ENCODE data around the gene TSHZ1.

TSHZ1 gene

DNA sequence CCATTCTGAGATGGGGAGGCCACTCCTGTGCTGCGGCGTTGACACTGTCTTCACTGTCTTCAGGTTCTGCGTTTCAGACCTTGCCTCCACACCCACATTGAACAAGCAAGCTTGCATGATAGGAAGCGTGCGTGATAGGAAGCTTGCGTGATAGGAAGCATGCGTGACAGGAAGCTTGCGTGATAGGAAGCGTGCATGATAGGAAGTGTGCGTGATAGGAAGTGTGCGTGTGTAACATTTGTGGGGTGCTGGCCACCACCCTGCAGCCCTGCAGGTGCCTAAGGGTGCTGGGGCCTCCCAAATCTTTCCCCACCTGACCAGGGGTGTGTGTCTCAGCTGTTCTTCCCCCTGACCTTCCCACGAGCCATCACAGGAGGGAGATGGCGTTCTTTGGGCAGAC lies 25.3 kb downstream of the TSHZ1 start:
- H3K4me3 Mint-ChIP-seq, result no peak overlapping the region
- no peak for ATAC-seq
- H3K27ac Mint-ChIP-seq, result peak overlapping the region; percentile 21
- no peaks in the 10 kb centered on the region for H3K36me3 Mint-ChIP-seq
- no peak for DNase-seq (ENCODE audit: low spot score in 2 of 2)
- H3K4me1 Mint-ChIP-seq, result peaks cover 26% of the 10 kb centered on the region
- no peaks in the 10 kb centered on the region for H3K9me3 Mint-ChIP-seq

DNA sequence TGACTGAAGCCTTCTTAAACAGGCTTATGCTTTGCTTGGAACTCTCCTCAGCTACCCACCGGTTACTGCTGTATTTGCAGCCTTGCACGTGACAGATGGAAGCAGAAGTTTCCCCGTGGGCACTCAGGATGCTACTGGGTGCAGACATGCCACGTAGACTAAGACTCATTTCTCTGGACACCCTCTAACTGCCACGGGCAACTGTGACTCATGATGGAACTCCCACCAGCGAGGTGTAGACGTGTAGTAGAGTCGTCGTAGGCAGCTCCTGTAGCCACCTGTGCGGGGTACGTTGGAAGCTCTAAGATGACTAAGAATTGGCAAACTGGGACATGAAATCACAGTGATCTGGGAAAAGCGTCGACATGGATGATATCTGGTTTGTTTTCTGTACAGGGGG lies 27.5 kb downstream of the TSHZ1 start:
- H3K36me3 Mint-ChIP-seq, result no peaks in the 10 kb centered on the region
- H3K9me3 Mint-ChIP-seq, result no peaks in the 10 kb centered on the region
- peaks cover 46% of the 10 kb centered on the region for H3K4me1 Mint-ChIP-seq
- peak overlapping the region; percentile 26 for H3K27ac Mint-ChIP-seq
- DNase-seq (ENCODE audit: low spot score in 2 of 2) (no peak), ATAC-seq (peak; percentile 59)
- H3K4me3 Mint-ChIP-seq, result no peak overlapping the region

DNA sequence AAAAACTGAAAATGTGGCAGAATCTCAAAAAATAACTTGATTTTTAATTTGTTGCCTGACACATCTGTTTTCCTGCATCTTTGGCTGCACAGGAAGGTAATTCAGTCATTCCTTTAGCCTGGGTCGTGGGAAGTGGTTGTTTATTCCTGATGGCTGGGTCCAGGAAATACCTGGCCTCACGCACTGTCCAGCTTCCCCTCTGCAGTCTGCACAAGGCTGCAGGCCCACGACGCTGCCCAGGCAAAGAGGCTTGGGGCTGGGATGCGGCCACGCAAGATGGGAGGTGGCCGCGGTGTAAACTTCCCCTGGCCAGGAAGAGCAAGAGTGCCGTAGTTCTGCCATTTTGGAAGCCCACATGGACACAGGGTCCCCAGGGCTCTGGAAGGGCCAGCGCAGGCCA lies 28.2 kb downstream of the TSHZ1 start:
- H3K9me3 Mint-ChIP-seq, result no peaks in the 10 kb centered on the region
- no peak for ATAC-seq
- no peak overlapping the region for H3K27ac Mint-ChIP-seq
- DNase-seq (ENCODE audit: low spot score in 2 of 2), result no peak
- H3K4me3 Mint-ChIP-seq, result no peak overlapping the region
- peaks cover 50% of the 10 kb centered on the region for H3K4me1 Mint-ChIP-seq
- H3K36me3 Mint-ChIP-seq, result no peaks in the 10 kb centered on the region

DNA sequence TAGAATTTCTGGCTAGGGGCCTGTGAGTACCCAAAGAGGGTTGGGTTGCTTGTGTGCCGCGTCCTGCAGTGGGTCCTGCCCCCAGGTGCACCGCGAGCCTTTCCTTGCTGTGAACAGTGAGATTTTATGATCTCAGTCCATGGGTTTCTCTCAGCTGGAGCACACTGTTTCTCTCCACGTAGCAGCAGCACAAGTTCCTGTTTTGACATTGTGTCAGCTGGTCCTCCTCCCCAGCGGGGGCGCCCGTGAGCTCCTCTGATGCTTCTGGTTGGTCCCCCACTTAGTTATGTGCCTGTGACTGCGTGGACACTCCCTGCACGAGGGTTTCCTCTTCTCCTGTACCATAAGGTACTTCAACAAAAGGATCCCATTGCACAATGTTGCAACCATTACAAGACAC lies 29.8 kb downstream of the TSHZ1 start:
- Mint-ChIP-seq H3K9me3 (no peaks in the 10 kb centered on the region), H3K4me1 (peaks cover 54% of the 10 kb centered on the region), H3K27ac (no peak overlapping the region), H3K36me3 (no peaks in the 10 kb centered on the region), H3K4me3 (no peak overlapping the region)
- DNase-seq (ENCODE audit: low spot score in 2 of 2) (no peak), ATAC-seq (no peak)

- no peak overlapping the region for H3K27ac Mint-ChIP-seq
- H3K9me3 Mint-ChIP-seq, result no peaks in the 10 kb centered on the region
- ATAC-seq (no peak), DNase-seq (ENCODE audit: low spot score in 2 of 2) (no peak)
- H3K4me3 Mint-ChIP-seq, result no peak overlapping the region
- H3K36me3 Mint-ChIP-seq, result no peaks in the 10 kb centered on the region
- H3K4me1 Mint-ChIP-seq, result peaks cover 58% of the 10 kb centered on the region
These were observed 31.1 kb downstream of the TSHZ1 start for GRCh38 chr18:75241705-75242104.

GRCh38 chr18:75244351-75245313 lies 34.0 kb downstream of the TSHZ1 start:
- no peak for DNase-seq (ENCODE audit: low spot score in 2 of 2)
- Mint-ChIP-seq H3K9me3 (no peaks in the 10 kb centered on the region), H3K4me1 (peaks cover 74% of the 10 kb centered on the region), H3K27ac (no peak overlapping the region), H3K36me3 (no peaks in the 10 kb centered on the region), H3K4me3 (no peak overlapping the region)
- peak; percentile 57 for ATAC-seq

- DNase-seq (ENCODE audit: low spot score in 2 of 2) (no peak), ATAC-seq (peak; percentile 18)
- Mint-ChIP-seq H3K27ac (peak overlapping the region; percentile 90), H3K36me3 (no peaks in the 10 kb centered on the region), H3K4me1 (peaks cover 68% of the 10 kb centered on the region), H3K4me3 (peak overlapping the region; percentile 71), H3K9me3 (no peaks in the 10 kb centered on the region)
These were observed 36.4 kb downstream of the TSHZ1 start for GRCh38 chr18:75246721-75247610.

DNA sequence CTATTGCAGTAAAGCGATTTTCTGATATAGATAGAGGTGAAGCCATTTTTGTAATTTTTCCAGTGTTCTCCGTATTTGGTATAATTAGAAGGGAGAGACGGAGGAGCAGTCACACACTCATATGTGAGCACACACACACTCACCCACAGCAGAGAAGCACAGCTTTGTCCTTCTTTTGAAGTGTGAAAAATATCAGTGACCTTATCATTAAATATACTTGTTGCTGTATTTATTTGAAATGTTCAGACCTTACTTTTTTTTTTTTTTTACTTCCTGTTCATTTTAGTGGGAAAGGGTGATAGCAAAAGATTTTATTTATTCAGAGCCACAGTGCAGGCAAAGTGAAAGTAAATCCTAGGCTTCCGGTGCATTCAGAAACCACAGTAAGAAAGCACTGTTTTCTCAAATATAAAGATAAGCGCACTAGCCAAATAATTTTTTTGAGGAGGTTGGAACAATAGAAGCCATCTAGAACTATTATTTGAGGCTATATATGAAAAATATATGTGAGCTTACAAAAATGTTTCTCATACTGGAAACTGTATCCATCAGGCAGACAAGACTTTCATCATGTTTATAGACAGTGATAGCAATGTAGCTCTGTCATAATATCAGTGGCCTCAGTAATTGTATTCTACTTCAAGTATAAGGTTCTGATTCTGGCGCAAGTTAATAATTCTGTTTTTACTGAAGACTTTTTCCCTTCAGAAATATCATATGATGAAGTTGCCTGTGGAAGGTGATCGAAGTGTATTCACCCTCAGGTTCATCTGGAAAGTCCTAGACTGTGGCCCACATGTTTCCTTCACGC lies 37.2 kb downstream of the TSHZ1 start:
- ATAC-seq (peak; percentile 43), DNase-seq (ENCODE audit: low spot score in 2 of 2) (no peak)
- Mint-ChIP-seq H3K4me1 (peaks cover 60% of the 10 kb centered on the region), H3K36me3 (no peaks in the 10 kb centered on the region), H3K4me3 (peak overlapping the region; percentile 71), H3K27ac (peak overlapping the region; percentile 90), H3K9me3 (no peaks in the 10 kb centered on the region)

DNA sequence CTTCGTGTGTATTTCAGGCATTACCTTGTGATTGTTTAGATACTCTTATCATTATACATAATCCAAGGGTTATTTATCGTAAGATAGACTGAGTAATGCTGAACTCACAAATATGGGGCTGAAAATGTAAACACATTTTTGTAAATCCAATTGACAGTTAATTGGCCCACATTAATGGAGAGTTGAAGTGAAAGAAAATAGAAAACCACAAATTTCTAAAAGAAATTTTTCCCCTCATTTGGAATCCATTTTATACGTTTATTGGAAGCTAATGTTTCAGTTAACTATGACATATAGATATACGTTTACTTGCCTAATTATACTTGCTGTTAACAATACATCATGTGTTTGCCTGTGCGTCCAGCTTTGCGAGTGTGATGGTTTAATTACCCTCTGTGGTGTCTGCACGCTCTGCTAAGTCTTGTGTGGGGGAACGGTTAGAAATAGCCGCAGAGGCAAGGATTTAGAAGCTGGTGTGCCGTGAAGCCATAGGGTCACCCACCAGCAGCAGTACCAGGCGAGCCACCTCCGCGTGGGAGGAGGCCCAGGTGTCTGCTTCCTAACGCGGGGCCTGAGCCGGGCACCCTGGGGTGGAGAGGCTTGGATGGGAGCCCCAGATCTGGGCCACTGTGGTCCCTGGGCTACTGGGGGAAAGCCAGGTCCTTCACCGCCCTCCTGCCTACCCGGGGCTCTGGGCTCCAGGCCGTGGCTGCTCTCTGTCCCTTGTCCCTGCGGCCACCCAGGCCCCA lies 38.0 kb downstream of the TSHZ1 start:
- ATAC-seq, result no peak
- H3K4me3 Mint-ChIP-seq, result peak overlapping the region; percentile 71
- H3K27ac Mint-ChIP-seq, result peak overlapping the region; percentile 90
- H3K4me1 Mint-ChIP-seq, result peaks cover 61% of the 10 kb centered on the region
- no peak for DNase-seq (ENCODE audit: low spot score in 2 of 2)
- no peaks in the 10 kb centered on the region for H3K9me3 Mint-ChIP-seq
- no peaks in the 10 kb centered on the region for H3K36me3 Mint-ChIP-seq

DNA sequence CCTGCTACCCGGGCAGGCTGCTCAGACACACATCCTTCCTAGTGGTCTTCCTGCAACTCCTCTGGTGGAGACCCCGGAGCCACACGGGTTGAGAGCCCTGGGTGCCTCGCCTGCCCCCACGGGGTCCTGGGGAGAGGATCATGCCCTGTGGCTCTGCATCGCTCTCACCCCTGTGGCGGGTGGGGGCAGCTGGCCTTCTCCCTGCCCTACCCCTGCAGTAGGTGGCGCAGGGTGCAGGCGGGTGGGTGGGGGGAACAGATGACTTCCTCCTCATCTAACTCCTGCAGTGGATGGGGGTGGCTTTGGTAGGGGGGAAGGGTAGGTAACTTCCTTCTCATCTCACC lies 38.5 kb downstream of the TSHZ1 start:
- H3K27ac Mint-ChIP-seq, result no peak overlapping the region
- H3K36me3 Mint-ChIP-seq, result no peaks in the 10 kb centered on the region
- ATAC-seq, result peak; percentile 6
- H3K4me1 Mint-ChIP-seq, result peaks cover 61% of the 10 kb centered on the region
- H3K4me3 Mint-ChIP-seq, result peak overlapping the region; percentile 71
- H3K9me3 Mint-ChIP-seq, result no peaks in the 10 kb centered on the region
- DNase-seq (ENCODE audit: low spot score in 2 of 2), result no peak

GRCh38 chr18:75249672-75250470 lies 39.3 kb downstream of the TSHZ1 start:
- ATAC-seq (no peak), DNase-seq (ENCODE audit: low spot score in 2 of 2) (no peak)
- H3K4me3 Mint-ChIP-seq, result no peak overlapping the region
- H3K4me1 Mint-ChIP-seq, result peaks cover 65% of the 10 kb centered on the region
- H3K9me3 Mint-ChIP-seq, result no peaks in the 10 kb centered on the region
- peak overlapping the region; percentile 83 for H3K27ac Mint-ChIP-seq
- H3K36me3 Mint-ChIP-seq, result no peaks in the 10 kb centered on the region

GRCh38 chr18:75250471-75250821 lies 39.8 kb downstream of the TSHZ1 start:
- Mint-ChIP-seq H3K9me3 (no peaks in the 10 kb centered on the region), H3K4me1 (peaks cover 66% of the 10 kb centered on the region), H3K4me3 (no peak overlapping the region), H3K36me3 (no peaks in the 10 kb centered on the region), H3K27ac (no peak overlapping the region)
- DNase-seq (ENCODE audit: low spot score in 2 of 2) (no peak), ATAC-seq (no peak)

DNA sequence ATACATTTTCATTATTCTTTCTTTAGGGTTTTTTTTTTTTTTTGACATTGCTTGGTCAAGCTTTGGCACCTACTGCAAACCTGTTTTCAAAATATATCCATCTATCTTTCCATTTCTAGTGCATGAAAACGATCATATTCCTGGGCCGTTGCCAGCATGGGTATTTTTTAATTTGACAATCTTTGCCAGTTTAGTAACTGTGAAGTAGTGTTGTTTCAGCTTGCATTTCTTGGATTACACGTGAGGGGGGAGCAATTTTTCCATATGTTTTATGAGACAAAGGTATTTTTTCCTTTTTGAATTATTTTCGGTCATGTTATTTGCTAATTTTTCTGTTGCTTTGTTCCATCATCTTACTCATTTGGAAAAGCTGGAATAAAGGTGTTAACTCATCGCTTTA lies 40.9 kb downstream of the TSHZ1 start:
- Mint-ChIP-seq H3K36me3 (no peaks in the 10 kb centered on the region), H3K9me3 (no peaks in the 10 kb centered on the region), H3K27ac (no peak overlapping the region), H3K4me1 (peaks cover 56% of the 10 kb centered on the region), H3K4me3 (no peak overlapping the region)
- DNase-seq (ENCODE audit: low spot score in 2 of 2) (no peak), ATAC-seq (no peak)

- Mint-ChIP-seq H3K36me3 (no peaks in the 10 kb centered on the region), H3K4me3 (no peak overlapping the region), H3K4me1 (peaks cover 49% of the 10 kb centered on the region), H3K27ac (no peak overlapping the region), H3K9me3 (no peaks in the 10 kb centered on the region)
- no peak for DNase-seq (ENCODE audit: low spot score in 2 of 2)
- ATAC-seq, result no peak
These were observed 41.5 kb downstream of the TSHZ1 start for GRCh38 chr18:75252136-75252535.
